Adrenal gland (tissue), 12 donors: ENCODE results near the gene SLC12A4. TPM values are rescaled to one million over a fixed set of nuclear protein-coding genes. Genes with fewer than 3 reads are reported as not detected.

ENCODE experiments used
- DNase-seq, 7 donors: peaks; one replicate each; pipeline ENCODE4 v3.0.0-alpha.2; 2019 to 2020
- H3K27ac ChIP-seq, 5 donors: fragments of 200-600 bp; sonication (generic) in 4 of 5; 1 replicate in 3 of 5; 2 replicates in 2 of 5; pipeline versions ENCODE4 v1.5.1 to v1.8.0; 2016 to 2020; ENCODE audit warnings: mild to moderate bottlenecking in 1 of 5
- H3K27me3 ChIP-seq: fragments of 200-600 bp; 2 replicates; pipeline ENCODE4 v1.8.0; 2021
- H3K36me3 ChIP-seq, 2 donors: fragments of 200-600 bp; replicated peaks in 1 of 2; 1 replicate in 1 of 2; 2 replicates in 1 of 2; pipeline versions ENCODE4 v1.5.1 to v1.8.0; 2018 to 2022
- H3K4me1 ChIP-seq, 2 donors: fragments of 200-600 bp; replicated peaks in 1 of 2; 1 replicate in 1 of 2; 2 replicates in 1 of 2; pipeline versions ENCODE4 v1.5.1 to v1.8.0; 2018 to 2021
- H3K4me3 ChIP-seq, 4 donors: fragments of 200-600 bp; sonication (generic) in 3 of 4; one replicate each; pipeline ENCODE4 v1.5.1; 2016 to 2018
- H3K9me3 ChIP-seq, 3 donors: fragments of 200-600 bp; sonication (generic) in 1 of 3; replicated peaks in 1 of 3; 1 replicate in 2 of 3; 2 replicates in 1 of 3; pipeline versions ENCODE4 v1.5.1 to v1.8.0; 2016 to 2021
- POLR2A ChIP-seq, 2 donors: fragments of 450-650 bp; IDR thresholded peaks; one replicate each; pipeline ENCODE4 v1.6.1; 2017; ENCODE audit warnings: antibody characterized with exemption in 2 of 2, mild to moderate bottlenecking in 2 of 2, moderate library complexity in 1 of 2
- WGBS, 4 donors: extraction: QIAGEN DNeasy Blood & Tissue Kit in 2 of 4; methylation state at CpG; one replicate each; pipeline versions ENCODE4 v1.1.5 to v1.1.7; 2013 to 2017; 5-methylcytosine and 5-hydroxymethylcytosine counted together
- intact Hi-C, 2 donors: fragments of 100-400 bp; cut with DNase I; formaldehyde crosslinking; loops; one replicate each; pipeline versions ENCODE4 v1.14.1 to v1.15.0; 2022 to 2023
- polyA plus RNA-seq, 3 donors: library from polyadenylated mRNA; stranded (reverse); fragments of 200-250 nt in 2 of 3; fragments of 350-450 nt in 1 of 3; fragmentation: Illumina TruSeq in 1 of 3; extraction: RNeasy Lipid Tissue Mini Kit (QIAGEN cat#74804) in 1 of 3; gene quantifications; one replicate each; pipeline ENCODE4 v1.2.3, GENCODE V29; 2013 to 2014
- total RNA-seq, 9 donors: library from RNA; depleted of rRNA in 4 of 9; stranded (reverse); fragments of >200 nt in 4 of 9; fragments of 120-200 nt in 1 of 9; fragmentation: NEBNext Ultra II Directional in 1 of 9; extraction: Animal tissue kit (Norgen Biotek cat#: 25700) in 1 of 9; gene quantifications; one replicate each; pipeline versions ENCODE4 v1.1.0 to v1.2.4, GENCODE V29; 2013 to 2023
- TF ChIP-seq, protein P1 (sequence below), 6 experiments: fragments of 450-650 bp in 4 of 6; fragments of 200-600 bp in 2 of 6; sonication (generic) in 1 of 6; IDR thresholded peaks; 1 replicate in 5 of 6; 2 replicates in 1 of 6; pipeline versions ENCODE4 v1.5.1 to v1.8.0; 2016 to 2021; ENCODE audit warnings: antibody characterized with exemption in 6 of 6, mild to moderate bottlenecking in 2 of 6, moderate library complexity in 1 of 6
- donor health status: healthy with polysubstance abuse.
- donor health status: Bipolar disorder and iron deficiency.
- donor health status: DM: yes; HTN: yes; CAD: no.
- donor health status: DM: no; HTN: no; CAD: no.
- donor health status: DM: no; HTN: no; CAD: no.
- donor health status: DM: yes; HTN: yes; CAD: no.

Gene SLC12A4
- total and polyA plus RNA-seq, 12 donors = 15.4 to 111 (median 72.7) TPM

- Histone ChIP-seq H3K4me1 (peaks cover 8 to 19% of the 10 kb centered on the region in 2 donors), H3K27ac (peak overlapping the region; percentile 82 to 98 (median 90)), H3K9me3 (no peaks in the 10 kb centered on the region), H3K4me3 (peak overlapping the region in 3 of 4 donors; percentile 78 to 99 (median 86)), H3K36me3 (peaks cover 0 to 18% of the 10 kb centered on the region in 2 donors), H3K27me3 (no peaks in the 10 kb centered on the region)
- WGBS, 4 donors = 42 to 48% (median 44%) methylated on average over 6 of the region's 6 CpGs
- TF ChIP-seq, protein P1, sequence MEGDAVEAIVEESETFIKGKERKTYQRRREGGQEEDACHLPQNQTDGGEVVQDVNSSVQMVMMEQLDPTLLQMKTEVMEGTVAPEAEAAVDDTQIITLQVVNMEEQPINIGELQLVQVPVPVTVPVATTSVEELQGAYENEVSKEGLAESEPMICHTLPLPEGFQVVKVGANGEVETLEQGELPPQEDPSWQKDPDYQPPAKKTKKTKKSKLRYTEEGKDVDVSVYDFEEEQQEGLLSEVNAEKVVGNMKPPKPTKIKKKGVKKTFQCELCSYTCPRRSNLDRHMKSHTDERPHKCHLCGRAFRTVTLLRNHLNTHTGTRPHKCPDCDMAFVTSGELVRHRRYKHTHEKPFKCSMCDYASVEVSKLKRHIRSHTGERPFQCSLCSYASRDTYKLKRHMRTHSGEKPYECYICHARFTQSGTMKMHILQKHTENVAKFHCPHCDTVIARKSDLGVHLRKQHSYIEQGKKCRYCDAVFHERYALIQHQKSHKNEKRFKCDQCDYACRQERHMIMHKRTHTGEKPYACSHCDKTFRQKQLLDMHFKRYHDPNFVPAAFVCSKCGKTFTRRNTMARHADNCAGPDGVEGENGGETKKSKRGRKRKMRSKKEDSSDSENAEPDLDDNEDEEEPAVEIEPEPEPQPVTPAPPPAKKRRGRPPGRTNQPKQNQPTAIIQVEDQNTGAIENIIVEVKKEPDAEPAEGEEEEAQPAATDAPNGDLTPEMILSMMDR (IDR thresholded peaks at IDR 0.05) = no peak
- no peak for TF ChIP-seq POLR2A (IDR thresholded peaks at IDR 0.05)
- intact Hi-C loops = no loop called here
- DNase-seq = peak in 4 of 7 donors; percentile 78 to 90 (median 82)
These were observed 31.4 kb downstream of the SLC12A4 start for GRCh38 chr16:67936880-67937605.

GRCh38 chr16:67936124-67936879 lies 32.1 kb downstream of the SLC12A4 start, which contains the start of gene PSMB10:
TSS of gene PSMB10 (minus strand) at chr16:67936850. CDS start at chr16:67936749, 101 bp downstream.
- no peaks in the 10 kb centered on the region for H3K27me3 ChIP-seq
- H3K4me3 ChIP-seq = peak within 1 kb of the TSS; percentile 78 to 99 (median 92)
- no peaks in the 10 kb centered on the region for H3K9me3 ChIP-seq
- intact Hi-C loops = no loop called here
- H3K4me1 ChIP-seq = peaks cover 8 to 19% of the 10 kb centered on the region in 2 donors
- 0 to 1% (median 0%) methylated on average over 23 to 54 of the region's 54 CpGs for WGBS, 4 donors
- peak in 1 of 2 donors; percentile 63 for TF ChIP-seq POLR2A (IDR thresholded peaks at IDR 0.05)
- TF ChIP-seq, protein P1 (IDR thresholded peaks at IDR 0.05) = no peak
- DNase-seq = peak; percentile 58 to 79 (median 64)
- peaks cover 0 to 18% of the 10 kb centered on the region in 2 donors for H3K36me3 ChIP-seq
- peak within 1 kb of the TSS; percentile 82 to 98 (median 90) for H3K27ac ChIP-seq

DNA sequence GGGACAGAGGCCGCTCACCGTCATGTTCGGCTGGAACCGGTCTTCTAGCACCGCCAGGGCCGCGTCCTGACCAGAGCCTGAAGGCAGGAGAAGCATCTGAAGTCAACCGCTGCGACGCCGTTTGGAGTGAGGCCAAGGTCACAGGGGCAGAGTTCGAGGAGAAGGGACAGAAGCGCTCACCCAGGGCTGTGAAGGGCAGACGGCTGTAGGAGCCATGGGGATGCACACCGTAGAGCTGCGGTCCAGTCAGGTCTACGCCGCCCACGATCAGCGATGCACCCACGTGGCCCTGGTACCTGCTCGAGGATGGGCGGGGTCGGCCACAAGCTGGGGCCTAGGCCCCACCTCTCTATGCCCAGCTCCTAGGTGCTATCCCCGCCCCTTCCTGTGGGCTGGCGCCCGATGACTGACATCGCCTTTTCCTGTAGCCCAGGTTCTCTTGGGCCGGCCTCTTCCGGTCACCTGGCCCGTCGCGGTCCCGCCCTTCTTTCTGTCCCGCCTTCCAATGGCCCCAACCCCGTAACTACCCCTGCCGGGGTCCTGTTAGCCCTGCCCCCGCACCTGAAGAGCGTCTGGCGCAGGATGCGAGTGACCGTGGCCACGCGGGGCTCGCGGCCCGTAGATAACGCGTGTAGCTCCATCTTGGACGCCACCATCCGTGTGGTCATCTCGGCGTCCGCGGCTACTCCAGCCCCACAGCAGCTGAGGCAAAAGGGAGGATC lies 32.9 kb downstream of the SLC12A4 start:
- Histone ChIP-seq H3K9me3 (no peaks in the 10 kb centered on the region), H3K36me3 (peaks cover 0 to 18% of the 10 kb centered on the region in 2 donors), H3K4me1 (peaks cover 8 to 19% of the 10 kb centered on the region in 2 donors), H3K4me3 (peak overlapping the region; percentile 78 to 99 (median 92)), H3K27me3 (no peaks in the 10 kb centered on the region), H3K27ac (peak overlapping the region; percentile 82 to 98 (median 90))
- TF ChIP-seq, protein P1 (IDR thresholded peaks at IDR 0.05) = peak in 1 of 6 experiments; percentile 22
- peak; percentile 46 to 71 for TF ChIP-seq POLR2A (IDR thresholded peaks at IDR 0.05)
- intact Hi-C loops = no loop called here
- WGBS, 4 donors = 1 to 4% (median 2%) methylated on average over 15 to 55 of the region's 55 CpGs
- DNase-seq = peak; percentile 95 to 98 (median 97)
